ENCODE data around the gene USP31. TPM values are rescaled to one million over a fixed set of nuclear protein-coding genes. Genes with fewer than 3 reads are reported as not detected.

The USP31 gene
- total and polyA plus RNA-seq, 2 of the 13 experiments (the other 11 are each of a cell fraction or from before 2014, with no cell fraction given), result 22.5 to 23.3 TPM

DNA sequence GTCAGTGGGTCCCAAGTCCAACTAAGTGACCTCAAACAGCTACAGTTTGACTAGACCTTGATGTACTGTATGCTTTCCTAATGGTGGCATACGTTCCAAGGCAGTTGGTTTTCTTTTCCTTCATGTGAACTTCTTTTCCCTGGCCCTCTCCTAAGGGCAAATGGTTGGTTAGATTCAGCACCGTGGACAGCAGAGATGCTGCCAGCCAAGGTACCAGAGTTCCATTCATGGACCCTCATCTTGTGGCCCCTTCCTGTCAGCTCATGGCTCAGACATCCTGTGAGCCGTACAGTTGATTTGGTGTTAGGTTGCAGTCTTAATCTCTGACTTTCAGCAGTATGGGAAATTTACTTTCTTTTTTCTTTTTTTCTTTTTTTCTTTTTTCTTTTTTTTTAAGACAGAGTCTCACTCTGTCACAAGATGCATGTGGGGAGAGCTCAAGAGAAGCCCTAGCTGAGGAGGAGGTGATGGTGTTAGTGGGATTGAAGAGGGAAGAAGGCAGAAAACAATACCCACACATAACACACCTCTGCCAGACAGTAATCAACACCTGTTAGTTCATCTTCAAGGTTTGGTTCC lies 122.4 kb downstream of the USP31 start (continued):
- TF ChIP-seq NAIF1 (CRISPR knock-in tag; IDR thresholded peaks at IDR 0.05; ENCODE audit: borderline replicate concordance) (no peak), GZF1 (CRISPR knock-in tag; IDR thresholded peaks at IDR 0.05) (0 out of 2 replicates have a peak, but pooled peaks have one; percentile 28), FOXC1 (CRISPR knock-in tag; IDR thresholded peaks at IDR 0.05; ENCODE audit: borderline replicate concordance) (no peak), FOXA3 (CRISPR knock-in tag; IDR thresholded peaks at IDR 0.05) (peak; percentile 52; the same call in 1 of the 2 replicates), ZNF564 (CRISPR knock-in tag; IDR thresholded peaks at IDR 0.05) (no peak), HNRNPK (IDR thresholded peaks at IDR 0.05; ENCODE audit: low read depth, low read length, poor library complexity, severe bottlenecking) (no peak), KDM5A (IDR thresholded peaks at IDR 0.05; ENCODE audit: borderline replicate concordance, low read length) (no peak), ZNF672 (CRISPR knock-in tag; IDR thresholded peaks at IDR 0.05) (no peak), MZF1 (CRISPR knock-in tag; IDR thresholded peaks at IDR 0.05; ENCODE audit: borderline replicate concordance) (no peak), ZNF549 (CRISPR knock-in tag; IDR thresholded peaks at IDR 0.05) (no peak), ARNT (IDR thresholded peaks at IDR 0.05) (no peak)
- TF ChIP-seq, protein P1, sequence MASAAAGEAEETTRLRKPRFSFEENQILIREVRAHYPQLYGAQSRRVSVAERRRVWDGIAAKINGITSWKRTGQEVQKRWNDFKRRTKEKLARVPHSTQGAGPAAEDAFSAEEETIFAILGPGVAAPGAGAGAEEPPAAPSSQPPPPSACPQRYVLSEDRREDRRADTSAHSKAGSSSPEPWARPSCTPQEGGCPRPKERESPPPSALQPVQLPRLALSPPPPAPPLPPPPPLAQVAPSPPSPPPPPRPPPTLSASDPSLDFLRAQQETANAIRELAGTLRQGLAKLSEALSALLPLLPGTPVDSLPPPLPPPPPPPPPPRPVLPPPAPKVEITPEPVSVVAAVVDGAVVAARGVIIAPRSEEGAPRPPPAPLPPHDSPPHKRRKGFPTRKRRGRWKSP (CRISPR knock-in tag; IDR thresholded peaks at IDR 0.05), result 0 out of 2 replicates have a peak, but pooled peaks have one; percentile 30
- TF ChIP-seq, protein P2, sequence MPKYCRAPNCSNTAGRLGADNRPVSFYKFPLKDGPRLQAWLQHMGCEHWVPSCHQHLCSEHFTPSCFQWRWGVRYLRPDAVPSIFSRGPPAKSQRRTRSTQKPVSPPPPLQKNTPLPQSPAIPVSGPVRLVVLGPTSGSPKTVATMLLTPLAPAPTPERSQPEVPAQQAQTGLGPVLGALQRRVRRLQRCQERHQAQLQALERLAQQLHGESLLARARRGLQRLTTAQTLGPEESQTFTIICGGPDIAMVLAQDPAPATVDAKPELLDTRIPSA (CRISPR knock-in tag; IDR thresholded peaks at IDR 0.05; ENCODE audit: borderline replicate concordance), result no peak
- TF ChIP-seq, protein P3, sequence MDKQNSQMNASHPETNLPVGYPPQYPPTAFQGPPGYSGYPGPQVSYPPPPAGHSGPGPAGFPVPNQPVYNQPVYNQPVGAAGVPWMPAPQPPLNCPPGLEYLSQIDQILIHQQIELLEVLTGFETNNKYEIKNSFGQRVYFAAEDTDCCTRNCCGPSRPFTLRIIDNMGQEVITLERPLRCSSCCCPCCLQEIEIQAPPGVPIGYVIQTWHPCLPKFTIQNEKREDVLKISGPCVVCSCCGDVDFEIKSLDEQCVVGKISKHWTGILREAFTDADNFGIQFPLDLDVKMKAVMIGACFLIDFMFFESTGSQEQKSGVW (CRISPR knock-in tag; IDR thresholded peaks at IDR 0.05; ENCODE audit: borderline replicate concordance), result no peak
- TF ChIP-seq, protein P4, sequence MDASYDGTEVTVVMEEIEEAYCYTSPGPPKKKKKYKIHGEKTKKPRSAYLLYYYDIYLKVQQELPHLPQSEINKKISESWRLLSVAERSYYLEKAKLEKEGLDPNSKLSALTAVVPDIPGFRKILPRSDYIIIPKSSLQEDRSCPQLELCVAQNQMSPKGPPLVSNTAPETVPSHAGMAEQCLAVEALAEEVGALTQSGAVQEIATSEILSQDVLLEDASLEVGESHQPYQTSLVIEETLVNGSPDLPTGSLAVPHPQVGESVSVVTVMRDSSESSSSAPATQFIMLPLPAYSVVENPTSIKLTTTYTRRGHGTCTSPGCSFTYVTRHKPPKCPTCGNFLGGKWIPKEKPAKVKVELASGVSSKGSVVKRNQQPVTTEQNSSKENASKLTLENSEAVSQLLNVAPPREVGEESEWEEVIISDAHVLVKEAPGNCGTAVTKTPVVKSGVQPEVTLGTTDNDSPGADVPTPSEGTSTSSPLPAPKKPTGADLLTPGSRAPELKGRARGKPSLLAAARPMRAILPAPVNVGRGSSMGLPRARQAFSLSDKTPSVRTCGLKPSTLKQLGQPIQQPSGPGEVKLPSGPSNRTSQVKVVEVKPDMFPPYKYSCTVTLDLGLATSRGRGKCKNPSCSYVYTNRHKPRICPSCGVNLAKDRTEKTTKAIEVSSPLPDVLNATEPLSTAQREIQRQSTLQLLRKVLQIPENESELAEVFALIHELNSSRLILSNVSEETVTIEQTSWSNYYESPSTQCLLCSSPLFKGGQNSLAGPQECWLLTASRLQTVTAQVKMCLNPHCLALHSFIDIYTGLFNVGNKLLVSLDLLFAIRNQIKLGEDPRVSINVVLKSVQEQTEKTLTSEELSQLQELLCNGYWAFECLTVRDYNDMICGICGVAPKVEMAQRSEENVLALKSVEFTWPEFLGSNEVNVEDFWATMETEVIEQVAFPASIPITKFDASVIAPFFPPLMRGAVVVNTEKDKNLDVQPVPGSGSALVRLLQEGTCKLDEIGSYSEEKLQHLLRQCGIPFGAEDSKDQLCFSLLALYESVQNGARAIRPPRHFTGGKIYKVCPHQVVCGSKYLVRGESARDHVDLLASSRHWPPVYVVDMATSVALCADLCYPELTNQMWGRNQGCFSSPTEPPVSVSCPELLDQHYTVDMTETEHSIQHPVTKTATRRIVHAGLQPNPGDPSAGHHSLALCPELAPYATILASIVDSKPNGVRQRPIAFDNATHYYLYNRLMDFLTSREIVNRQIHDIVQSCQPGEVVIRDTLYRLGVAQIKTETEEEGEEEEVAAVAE (CRISPR knock-in tag; IDR thresholded peaks at IDR 0.05; ENCODE audit: borderline replicate concordance), result peak; percentile 93
- TF ChIP-seq, protein P5, sequence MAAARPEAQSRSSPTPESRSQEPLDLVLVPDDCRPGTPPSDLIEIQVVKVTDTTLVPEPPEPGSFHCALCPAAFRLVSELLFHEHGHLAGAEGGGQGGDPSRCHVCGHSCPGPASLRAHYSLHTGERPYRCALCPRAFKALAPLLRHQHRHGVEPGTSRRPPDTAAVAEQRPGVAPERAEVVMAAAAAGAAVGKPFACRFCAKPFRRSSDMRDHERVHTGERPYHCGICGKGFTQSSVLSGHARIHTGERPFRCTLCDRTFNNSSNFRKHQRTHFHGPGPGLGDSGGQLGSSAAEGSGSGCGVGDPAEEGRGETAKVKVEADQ (CRISPR knock-in tag; IDR thresholded peaks at IDR 0.05; ENCODE audit: borderline replicate concordance), result no peak
- TF ChIP-seq, protein P6, sequence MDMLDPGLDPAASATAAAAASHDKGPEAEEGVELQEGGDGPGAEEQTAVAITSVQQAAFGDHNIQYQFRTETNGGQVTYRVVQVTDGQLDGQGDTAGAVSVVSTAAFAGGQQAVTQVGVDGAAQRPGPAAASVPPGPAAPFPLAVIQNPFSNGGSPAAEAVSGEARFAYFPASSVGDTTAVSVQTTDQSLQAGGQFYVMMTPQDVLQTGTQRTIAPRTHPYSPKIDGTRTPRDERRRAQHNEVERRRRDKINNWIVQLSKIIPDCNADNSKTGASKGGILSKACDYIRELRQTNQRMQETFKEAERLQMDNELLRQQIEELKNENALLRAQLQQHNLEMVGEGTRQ (IDR thresholded peaks at IDR 0.05; ENCODE audit: low read depth, low read length), result no peak
- TF ChIP-seq, protein P6 (CRISPR knock-in tag; IDR thresholded peaks at IDR 0.05; ENCODE audit: borderline replicate concordance), result no peak

Measured in HepG2 (cell line).